H9 (cell line): ENCODE measurements around the gene WDR43. TPM values are rescaled to one million over a fixed set of nuclear protein-coding genes. Genes with fewer than 3 reads are reported as not detected.

Experiments used
- DNase-seq: peaks from one replicate; pipeline ENCODE4 v3.0.0-alpha.2; 2017
- H2AFZ ChIP-seq: one replicate; pipeline ENCODE4 v1.6.1; 2013; ENCODE audit warnings: mild to moderate bottlenecking, low read length, control low read depth, moderate library complexity
- H2AK5ac ChIP-seq: 2 replicates; pipeline ENCODE4 v1.6.1; 2013; ENCODE audit warnings: low read length, control low read depth, mixed read lengths; ENCODE audit not compliant: insufficient read length
- H2BK120ac ChIP-seq: one replicate; pipeline ENCODE4 v1.6.1; 2013; ENCODE audit warnings: low read depth, mild to moderate bottlenecking, low read length, control low read depth, inconsistent platforms; ENCODE audit not compliant: poor library complexity, severe bottlenecking
- H2BK12ac ChIP-seq: 2 replicates; pipeline ENCODE4 v1.6.1; 2013; ENCODE audit warnings: low read length, control low read depth, mixed read lengths, low read depth; ENCODE audit not compliant: insufficient read length
- H2BK15ac ChIP-seq: 2 replicates; pipeline ENCODE4 v1.6.1; 2013; ENCODE audit warnings: low read depth, low read length, control low read depth
- H2BK20ac ChIP-seq: one replicate; pipeline ENCODE4 v1.6.1; 2013; ENCODE audit warnings: low read depth, mild to moderate bottlenecking, low read length, control low read depth, inconsistent platforms; ENCODE audit not compliant: poor library complexity, severe bottlenecking
- H2BK5ac ChIP-seq: 2 replicates; pipeline ENCODE4 v1.6.1; 2013; ENCODE audit warnings: low read length, control low read depth, mixed read lengths; ENCODE audit not compliant: insufficient read length
- H3K14ac ChIP-seq: 2 replicates; pipeline ENCODE4 v1.6.1; 2013; ENCODE audit warnings: low read length, control low read depth; ENCODE audit not compliant: insufficient read depth
- H3K18ac ChIP-seq: 2 replicates; pipeline ENCODE4 v1.6.1; 2013; ENCODE audit warnings: low read depth, mild to moderate bottlenecking, mixed read lengths, low read length, control low read depth; ENCODE audit not compliant: insufficient read length
- H3K23ac ChIP-seq: 2 replicates; pipeline ENCODE4 v1.6.1; 2013; ENCODE audit warnings: low read length, control low read depth, mixed read lengths, low read depth; ENCODE audit not compliant: insufficient read length
- H3K23me2 ChIP-seq: 2 replicates; pipeline ENCODE4 v1.6.1; 2013; ENCODE audit warnings: low read depth, mild to moderate bottlenecking, mixed read lengths, low read length, control low read depth; ENCODE audit not compliant: insufficient read length, poor library complexity, severe bottlenecking
- H3K27ac ChIP-seq: 2 replicates; pipeline ENCODE4 v1.5.1; 2013; ENCODE audit warnings: low read length, control low read depth, mixed read lengths, low read depth; ENCODE audit not compliant: insufficient read length
- H3K27me3 ChIP-seq: 2 replicates; pipeline ENCODE4 v1.6.1; 2013; ENCODE audit warnings: low read length, control low read depth, inconsistent platforms; ENCODE audit not compliant: insufficient read depth
- H3K4ac ChIP-seq: 2 replicates; pipeline ENCODE4 v1.6.1; 2013; ENCODE audit warnings: low read depth, mild to moderate bottlenecking, control low read depth, inconsistent platforms, low read length, moderate library complexity
- H3K4me1 ChIP-seq: 2 replicates; pipeline ENCODE4 v1.6.1; 2013; ENCODE audit warnings: low read length, control low read depth, inconsistent platforms; ENCODE audit not compliant: insufficient read depth
- H3K4me2 ChIP-seq: 2 replicates; pipeline ENCODE4 v1.6.1; 2013; ENCODE audit warnings: low read length, control low read depth, mixed read lengths; ENCODE audit not compliant: insufficient read length, insufficient read depth
- H3K56ac ChIP-seq: 2 replicates; pipeline ENCODE4 v1.6.1; 2013; ENCODE audit warnings: low read depth, mild to moderate bottlenecking, mixed read lengths, low read length, control low read depth; ENCODE audit not compliant: insufficient read length
- H3K79me1 ChIP-seq: 2 replicates; pipeline ENCODE4 v1.6.1; 2013; ENCODE audit warnings: low read depth, mild to moderate bottlenecking, moderate library complexity, low read length, control low read depth, inconsistent platforms; ENCODE audit not compliant: insufficient read depth, poor library complexity, severe bottlenecking
- H3K79me2 ChIP-seq: 2 replicates; pipeline ENCODE4 v1.6.1; 2013; ENCODE audit warnings: low read length, control low read depth, inconsistent platforms; ENCODE audit not compliant: insufficient read depth
- H3K9ac ChIP-seq: 2 replicates; pipeline ENCODE4 v1.6.1; 2013; ENCODE audit warnings: low read length, control low read depth, mixed read lengths; ENCODE audit not compliant: insufficient read length; ENCODE audit errors: extremely low read depth
- H3K9me3 ChIP-seq: one replicate; pipeline ENCODE4 v1.6.1; 2013; ENCODE audit warnings: low read depth, low read length, inconsistent platforms; ENCODE audit not compliant: control insufficient read depth
- H3T11ph ChIP-seq: one replicate; pipeline ENCODE4 v1.6.1; 2013; ENCODE audit warnings: mild to moderate bottlenecking, low read length, control low read depth, inconsistent platforms
- H4K20me1 ChIP-seq: one replicate; pipeline ENCODE4 v1.6.1; 2013; ENCODE audit not compliant: control insufficient read depth, insufficient read length, insufficient read depth
- H4K5ac ChIP-seq: 2 replicates; pipeline ENCODE4 v1.6.1; 2013; ENCODE audit warnings: low read depth, mild to moderate bottlenecking, mixed read lengths, low read length, control low read depth; ENCODE audit not compliant: insufficient read length
- H4K8ac ChIP-seq: replicated peaks from 2 replicates; pipeline ENCODE4 v1.6.1; 2013; ENCODE audit warnings: low read length, control low read depth, mixed read lengths, low read depth; ENCODE audit not compliant: insufficient read length
- H4K91ac ChIP-seq: 2 replicates; pipeline ENCODE4 v1.6.1; 2013; ENCODE audit warnings: low read depth, mild to moderate bottlenecking, moderate library complexity, mixed read lengths, low read length, control low read depth; ENCODE audit not compliant: insufficient read length
- H3K27ac Mint-ChIP-seq, 3 experiments: 2 replicates in 2 of 3; 3 replicates in 1 of 3; pipeline ENCODE4 v1.8.0; 2020 to 2021; ENCODE audit warnings: mixed read lengths in 3 of 3, mild to moderate bottlenecking in 1 of 3, moderate library complexity in 1 of 3
- H3K27me3 Mint-ChIP-seq: 2 replicates; pipeline ENCODE4 v1.8.0; 2021; ENCODE audit warnings: low read depth, mild to moderate bottlenecking, moderate library complexity, mixed read lengths
- H3K36me3 Mint-ChIP-seq, 3 experiments: 2 replicates in 2 of 3; 3 replicates in 1 of 3; pipeline ENCODE4 v1.8.0; 2020 to 2021; ENCODE audit warnings: low read depth in 3 of 3, mixed read lengths in 3 of 3; ENCODE audit not compliant: insufficient read depth in 1 of 3
- H3K4me1 Mint-ChIP-seq, 2 experiments: 2 replicates each; pipeline ENCODE4 v1.8.0; 2020; ENCODE audit warnings: mixed read lengths in 2 of 2
- H3K4me3 Mint-ChIP-seq, 2 experiments: 2 replicates in 1 of 2; 3 replicates in 1 of 2; pipeline ENCODE4 v1.8.0; 2020 to 2021; ENCODE audit warnings: mild to moderate bottlenecking in 2 of 2, mixed read lengths in 2 of 2, moderate library complexity in 1 of 2
- H3K9me3 Mint-ChIP-seq, 2 experiments: 2 replicates in 1 of 2; 3 replicates in 1 of 2; pipeline ENCODE4 v1.8.0; 2020; ENCODE audit warnings: mild to moderate bottlenecking in 2 of 2, mixed read lengths in 2 of 2, moderate library complexity in 1 of 2
- WGBS: extraction: QIAGEN DNeasy Blood & Tissue Kit; methylation state at CpG from one replicate; pipeline ENCODE4 v1.1.7; 2013; ENCODE audit warnings: missing lambda C conversion rate, low lambda C conversion rate, mixed read lengths; ENCODE audit not compliant: insufficient read length; ENCODE audit errors: extremely low coverage; 5-methylcytosine and 5-hydroxymethylcytosine counted together
- total RNA-seq: library from RNA; stranded (reverse); gene quantifications from 2 replicates; pipeline ENCODE4 v1.2.1, GENCODE V29; 2021
- TF ChIP-seq, protein P1 (sequence below): fragments of 200-600 bp; sonication (generic); conservative IDR thresholded peaks from 3 replicates; pipeline ENCODE4 v1.8.0; 2021; ENCODE audit warnings: antibody characterized with exemption, mild to moderate bottlenecking

WDR43 gene
- total RNA-seq, 1 experiment from 2014 or later: 186 TPM

DNA sequence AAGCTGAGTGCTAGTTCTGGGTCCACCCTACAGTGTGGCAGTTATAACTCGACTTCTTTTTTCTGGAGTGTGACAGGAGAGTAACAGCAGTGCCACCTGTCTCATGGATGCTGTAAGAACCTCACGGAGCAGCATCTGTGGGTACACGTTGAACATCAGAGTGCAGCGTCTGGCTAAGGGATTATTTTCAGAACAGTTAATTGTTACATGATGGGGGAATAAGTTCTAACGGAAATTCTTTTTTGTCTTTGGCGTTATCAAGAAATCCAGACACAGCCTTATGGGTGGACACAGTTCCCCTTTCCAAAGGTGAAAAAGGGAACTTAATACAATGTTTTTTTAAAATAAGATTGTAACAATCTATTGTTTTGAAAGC is 58.4 kb downstream of the WDR43 start:
- H3K27ac Mint-ChIP-seq: no peak overlapping the region; a peak in 1 of 7 replicates
- H4K20me1 ChIP-seq: no peaks in the 10 kb centered on the region

More for the DNA sequence above, 58.4 kb downstream of the WDR43 start:
- Histone ChIP-seq H3K79me2 (no peaks in the 10 kb centered on the region), H4K5ac (no peak overlapping the region), H2AK5ac (no peak overlapping the region), H2BK15ac (no peak overlapping the region), H2BK120ac (no peak overlapping the region), H3K9me3 (peaks cover 9% of the 10 kb centered on the region), H3K27ac (no peak overlapping the region), H3K4ac (no peak overlapping the region), H3K23ac (no peak overlapping the region), H4K8ac (no peak overlapping the region), H3K4me1 (peaks cover 6% of the 10 kb centered on the region; the same call in 1 of the 2 replicates), H3K14ac (no peak overlapping the region), H3K4me2 (no peak overlapping the region), H2BK5ac (no peak overlapping the region), H3K56ac (no peak overlapping the region), H4K91ac (no peak overlapping the region), H3K79me1 (no peaks in the 10 kb centered on the region), H2BK12ac (no peak overlapping the region), H3K23me2 (no peaks in the 10 kb centered on the region), H3K27me3 (no peaks in the 10 kb centered on the region), H3K9ac (no peak overlapping the region), H3K18ac (no peak overlapping the region), H2BK20ac (no peak overlapping the region), H2AFZ (no peak overlapping the region), H3T11ph (no peak overlapping the region)
- Mint-ChIP-seq H3K27me3 (no peaks in the 10 kb centered on the region), H3K4me3 (no peak overlapping the region), H3K36me3 (peaks cover 18 to 27% (median 26%) of the 10 kb centered on the region in 3 experiments), H3K4me1 (peaks cover 27 to 41% of the 10 kb centered on the region in 2 experiments), H3K9me3 (peaks cover 14 to 22% of the 10 kb centered on the region in 2 experiments)
- DNase-seq: no peak
- TF ChIP-seq, protein P1, sequence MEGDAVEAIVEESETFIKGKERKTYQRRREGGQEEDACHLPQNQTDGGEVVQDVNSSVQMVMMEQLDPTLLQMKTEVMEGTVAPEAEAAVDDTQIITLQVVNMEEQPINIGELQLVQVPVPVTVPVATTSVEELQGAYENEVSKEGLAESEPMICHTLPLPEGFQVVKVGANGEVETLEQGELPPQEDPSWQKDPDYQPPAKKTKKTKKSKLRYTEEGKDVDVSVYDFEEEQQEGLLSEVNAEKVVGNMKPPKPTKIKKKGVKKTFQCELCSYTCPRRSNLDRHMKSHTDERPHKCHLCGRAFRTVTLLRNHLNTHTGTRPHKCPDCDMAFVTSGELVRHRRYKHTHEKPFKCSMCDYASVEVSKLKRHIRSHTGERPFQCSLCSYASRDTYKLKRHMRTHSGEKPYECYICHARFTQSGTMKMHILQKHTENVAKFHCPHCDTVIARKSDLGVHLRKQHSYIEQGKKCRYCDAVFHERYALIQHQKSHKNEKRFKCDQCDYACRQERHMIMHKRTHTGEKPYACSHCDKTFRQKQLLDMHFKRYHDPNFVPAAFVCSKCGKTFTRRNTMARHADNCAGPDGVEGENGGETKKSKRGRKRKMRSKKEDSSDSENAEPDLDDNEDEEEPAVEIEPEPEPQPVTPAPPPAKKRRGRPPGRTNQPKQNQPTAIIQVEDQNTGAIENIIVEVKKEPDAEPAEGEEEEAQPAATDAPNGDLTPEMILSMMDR: no peak; the same call in 2 of the 3 replicates
- WGBS: no CpG with 5 or more reads among the region's 6 CpGs
